Trophoblast cell (in vitro differentiated cells and primary cell): ENCODE results near the gene TOP3A.

Experiments
- DNase-seq, 2 donors: peaks; one replicate each; pipeline ENCODE4 v3.0.0-alpha.2; 2016
- H2AFZ ChIP-seq: 2 replicates; pipeline ENCODE4 v1.6.1; 2013; ENCODE audit warnings: low read length, moderate library complexity, mild to moderate bottlenecking; ENCODE audit not compliant: insufficient read depth, poor library complexity
- H2AK5ac ChIP-seq: 2 replicates; pipeline ENCODE4 v1.6.1; 2013; ENCODE audit warnings: mild to moderate bottlenecking, low read length
- H2BK120ac ChIP-seq: 2 replicates; pipeline ENCODE4 v1.6.1; 2013; ENCODE audit warnings: low read length, mild to moderate bottlenecking, moderate library complexity; ENCODE audit not compliant: insufficient read depth, poor library complexity
- H2BK12ac ChIP-seq: 2 replicates; pipeline ENCODE4 v1.6.1; 2013; ENCODE audit warnings: mild to moderate bottlenecking, low read length, moderate library complexity
- H2BK5ac ChIP-seq: 2 replicates; pipeline ENCODE4 v1.6.1; 2013; ENCODE audit warnings: low read length, low read depth, moderate library complexity, mild to moderate bottlenecking; ENCODE audit not compliant: poor library complexity
- H3K14ac ChIP-seq: 2 replicates; pipeline ENCODE4 v1.6.1; 2013; ENCODE audit warnings: mild to moderate bottlenecking, low read length
- H3K18ac ChIP-seq: 2 replicates; pipeline ENCODE4 v1.6.1; 2013; ENCODE audit warnings: mild to moderate bottlenecking, low read length
- H3K23ac ChIP-seq: 2 replicates; pipeline ENCODE4 v1.6.1; 2013; ENCODE audit warnings: low read length
- H3K27ac ChIP-seq: 2 replicates; pipeline ENCODE4 v1.5.1; 2013; ENCODE audit warnings: low read depth, mild to moderate bottlenecking, inconsistent platforms, low read length, moderate library complexity
- H3K27me3 ChIP-seq: 2 replicates; pipeline ENCODE4 v1.6.1; 2013; ENCODE audit warnings: inconsistent platforms, mild to moderate bottlenecking, low read length, moderate library complexity; ENCODE audit not compliant: insufficient read depth
- H3K36me3 ChIP-seq, 2 experiments: 1 replicate in 1 of 2; 2 replicates in 1 of 2; pipeline ENCODE4 v1.6.1; 2013; ENCODE audit warnings: low read length in 2 of 2, mild to moderate bottlenecking in 2 of 2, moderate library complexity in 1 of 2; ENCODE audit not compliant: insufficient read depth in 2 of 2, control insufficient read depth in 1 of 2
- H3K4ac ChIP-seq: 2 replicates; pipeline ENCODE4 v1.6.1; 2013; ENCODE audit warnings: low read depth, mild to moderate bottlenecking, low read length, moderate library complexity
- H3K4me1 ChIP-seq, 2 experiments: 1 replicate in 1 of 2; 2 replicates in 1 of 2; pipeline ENCODE4 v1.6.1; 2013; ENCODE audit warnings: low read length in 2 of 2, mild to moderate bottlenecking in 2 of 2, moderate library complexity in 1 of 2; ENCODE audit not compliant: insufficient read depth in 2 of 2, control insufficient read depth in 1 of 2
- H3K4me2 ChIP-seq: 2 replicates; pipeline ENCODE4 v1.6.1; 2013; ENCODE audit warnings: inconsistent platforms, mild to moderate bottlenecking, low read length, moderate library complexity
- H3K4me3 ChIP-seq: 2 replicates; pipeline ENCODE4 v1.5.1; 2013; ENCODE audit warnings: mild to moderate bottlenecking, low read depth, low read length, inconsistent platforms
- H3K79me1 ChIP-seq: one replicate; pipeline ENCODE4 v1.6.1; 2013; ENCODE audit warnings: low read length
- H3K79me2 ChIP-seq: 2 replicates; pipeline ENCODE4 v1.6.1; 2013; ENCODE audit warnings: low read length, mild to moderate bottlenecking; ENCODE audit not compliant: control insufficient read depth, insufficient read depth, poor library complexity
- H3K9ac ChIP-seq: 2 replicates; pipeline ENCODE4 v1.6.1; 2013; ENCODE audit warnings: mild to moderate bottlenecking, low read length
- H3K9me3 ChIP-seq: 2 replicates; pipeline ENCODE4 v1.6.1; 2013; ENCODE audit warnings: low read depth, mild to moderate bottlenecking, control low read depth, inconsistent platforms, low read length; ENCODE audit not compliant: insufficient read depth
- H4K12ac ChIP-seq: 2 replicates; pipeline ENCODE4 v1.6.1; 2013; ENCODE audit warnings: low read depth, mild to moderate bottlenecking, low read length, moderate library complexity
- H4K8ac ChIP-seq: 2 replicates; pipeline ENCODE4 v1.6.1; 2013; ENCODE audit warnings: low read depth, mild to moderate bottlenecking, low read length, moderate library complexity
- H4K91ac ChIP-seq: one replicate; pipeline ENCODE4 v1.6.1; 2013; ENCODE audit warnings: low read depth, mild to moderate bottlenecking, low read length, moderate library complexity
- WGBS: extraction: QIAGEN DNeasy Blood & Tissue Kit; methylation state at CpG from one replicate; pipeline ENCODE4 v1.1.7; 2013; ENCODE audit warnings: missing lambda C conversion rate; ENCODE audit not compliant: insufficient read length, insufficient coverage; ENCODE audit errors: extremely low coverage; 5-methylcytosine and 5-hydroxymethylcytosine counted together

The TOP3A gene

DNA sequence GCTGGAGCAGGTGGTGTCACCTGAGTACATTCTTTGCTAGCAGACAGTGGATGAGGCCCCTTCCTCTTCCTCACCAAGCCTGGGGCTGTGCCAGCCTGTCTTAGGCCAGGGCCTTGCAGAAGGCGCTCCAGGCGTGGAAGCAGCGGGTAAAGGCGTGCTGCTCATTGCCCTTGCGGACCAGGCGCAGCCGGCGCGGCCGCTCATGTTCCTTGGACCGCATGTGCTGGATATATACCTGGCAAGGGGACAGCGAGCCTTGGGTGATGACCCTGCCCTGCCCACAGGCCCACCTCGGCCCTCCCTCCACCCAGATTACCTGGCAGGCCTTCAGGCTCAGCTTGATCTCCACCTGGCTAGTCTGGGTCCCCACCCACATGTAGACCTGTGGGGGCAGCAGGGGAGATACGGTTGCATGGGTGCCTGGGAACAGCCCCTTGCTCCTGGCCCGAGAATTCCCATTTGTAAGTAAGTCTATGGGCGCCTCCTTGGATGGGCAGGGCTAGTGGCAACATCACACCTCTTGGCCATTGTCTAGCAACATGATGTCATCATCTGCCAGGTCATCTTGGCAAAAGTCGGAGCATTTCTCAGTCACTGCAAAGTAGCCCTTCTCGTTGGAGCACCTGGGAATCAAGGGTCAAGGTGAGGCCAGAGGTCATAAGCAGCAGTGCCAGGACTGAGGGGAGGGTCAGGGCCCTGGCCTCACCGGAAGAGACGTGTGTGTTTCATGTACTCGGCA lies 69.6 kb downstream of the TOP3A start:
- Histone ChIP-seq H3K79me2 (no peaks in the 10 kb centered on the region), H3K79me1 (no peaks in the 10 kb centered on the region), H3K18ac (no peak overlapping the region), H4K91ac (no peak overlapping the region), H4K8ac (no peak overlapping the region), H2AK5ac (no peak overlapping the region), H3K4me1 (no peaks in the 10 kb centered on the region), H3K14ac (no peak overlapping the region), H3K9ac (no peak overlapping the region), H3K27me3 (no peaks in the 10 kb centered on the region), H2BK120ac (no peak overlapping the region), H3K27ac (no peak overlapping the region), H4K12ac (no peak overlapping the region), H3K9me3 (peaks cover 1% of the 10 kb centered on the region), H3K4me3 (no peak overlapping the region), H3K4me2 (no peak overlapping the region), H2BK12ac (no peak overlapping the region), H3K4ac (no peak overlapping the region), H2BK5ac (no peak overlapping the region), H3K23ac (no peak overlapping the region), H2AFZ (no peak overlapping the region), H3K36me3 (peaks cover 82% of the 10 kb centered on the region in 2 experiments)
- no CpG with 5 or more reads among the region's 21 CpGs for WGBS
- DNase-seq = no peak

DNA sequence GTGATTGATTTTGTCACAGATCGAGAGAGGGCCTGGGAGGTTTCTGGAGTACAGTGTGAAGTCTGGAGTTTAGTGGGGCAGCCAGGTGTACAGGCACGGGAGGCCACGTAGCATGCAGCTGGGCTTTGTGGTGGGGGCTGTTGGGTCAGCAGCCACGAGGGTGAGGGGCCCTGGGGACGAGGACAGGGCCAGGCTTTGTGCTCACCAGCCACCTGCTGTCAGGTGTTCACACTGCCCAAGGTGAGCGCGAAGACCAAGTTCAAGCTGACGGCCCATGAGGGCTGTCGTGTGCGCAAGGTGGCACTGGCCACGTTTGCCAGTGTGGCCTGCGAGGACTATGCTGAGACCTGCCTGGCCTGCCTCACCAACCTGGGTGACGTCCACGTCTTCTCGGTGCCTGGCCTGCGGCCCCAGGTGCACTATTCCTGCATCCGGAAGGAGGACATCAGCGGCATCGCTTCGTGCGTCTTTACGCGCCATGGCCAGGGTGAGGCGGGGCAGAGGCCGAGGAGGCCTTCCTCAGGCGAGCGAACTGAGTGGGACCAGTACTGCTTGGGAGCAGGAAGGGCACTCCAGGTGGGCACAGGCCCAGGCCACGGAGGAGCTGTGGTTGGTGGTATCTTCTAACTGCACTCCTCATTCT lies 73.4 kb downstream of the TOP3A start:
- Histone ChIP-seq H2BK5ac (no peak overlapping the region), H3K4me3 (no peak overlapping the region), H3K79me1 (no peaks in the 10 kb centered on the region), H4K8ac (no peak overlapping the region), H2AK5ac (no peak overlapping the region), H3K36me3 (peaks cover 80 to 82% of the 10 kb centered on the region in 2 experiments), H2BK12ac (no peak overlapping the region), H3K27me3 (no peaks in the 10 kb centered on the region), H3K9me3 (peaks cover 1% of the 10 kb centered on the region), H3K23ac (no peak overlapping the region), H2BK120ac (no peak overlapping the region), H4K12ac (no peak overlapping the region), H3K18ac (no peak overlapping the region), H3K27ac (no peak overlapping the region), H3K4me1 (no peaks in the 10 kb centered on the region), H3K79me2 (no peaks in the 10 kb centered on the region), H4K91ac (no peak overlapping the region), H3K4me2 (no peak overlapping the region), H3K14ac (no peak overlapping the region), H3K4ac (no peak overlapping the region), H3K9ac (no peak overlapping the region), H2AFZ (no peak overlapping the region)
- DNase-seq = no peak
- WGBS = no CpG with 5 or more reads among the region's 28 CpGs

DNA sequence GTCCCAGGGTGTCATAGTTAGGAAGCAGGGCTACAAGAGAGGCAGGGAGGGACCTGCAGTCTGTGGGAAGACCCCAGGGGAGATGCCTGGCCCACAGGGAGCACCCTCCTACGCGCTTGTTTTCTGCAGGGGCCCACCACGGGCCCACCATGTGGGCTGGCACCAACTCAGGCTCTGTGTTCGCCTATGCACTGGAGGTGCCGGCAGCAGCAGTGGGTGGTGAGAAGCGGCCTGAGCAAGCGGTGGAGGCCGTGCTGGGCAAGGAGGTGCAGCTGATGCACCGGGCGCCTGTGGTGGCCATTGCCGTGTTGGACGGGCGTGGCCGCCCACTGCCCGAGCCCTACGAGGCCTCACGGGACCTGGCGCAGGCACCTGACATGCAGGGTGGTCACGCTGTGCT lies 74.3 kb downstream of the TOP3A start:
- H4K12ac ChIP-seq = no peak overlapping the region
- no peak overlapping the region for H2BK120ac ChIP-seq
- peaks cover 1% of the 10 kb centered on the region for H3K9me3 ChIP-seq
- no peaks in the 10 kb centered on the region for H3K4me1 ChIP-seq
- H3K9ac ChIP-seq = no peak overlapping the region
- H2AFZ ChIP-seq = no peak overlapping the region
- no peak overlapping the region for H3K14ac ChIP-seq
- no peak overlapping the region for H2BK5ac ChIP-seq
- no peak overlapping the region for H3K18ac ChIP-seq
- WGBS = no CpG with 5 or more reads among the region's 19 CpGs
- no peak overlapping the region for H3K4me3 ChIP-seq
- no peaks in the 10 kb centered on the region for H3K27me3 ChIP-seq
- no peaks in the 10 kb centered on the region for H3K79me2 ChIP-seq
- no peak overlapping the region for H3K4me2 ChIP-seq
- no peak overlapping the region for H2AK5ac ChIP-seq
- H3K36me3 ChIP-seq = peaks cover 80 to 82% of the 10 kb centered on the region in 2 experiments
- no peak overlapping the region for H3K27ac ChIP-seq
- no peaks in the 10 kb centered on the region for H3K79me1 ChIP-seq
- H2BK12ac ChIP-seq = no peak overlapping the region
- no peak for DNase-seq
- no peak overlapping the region for H3K23ac ChIP-seq
- H3K4ac ChIP-seq = no peak overlapping the region
- no peak overlapping the region for H4K91ac ChIP-seq
- H4K8ac ChIP-seq = no peak overlapping the region

DNA sequence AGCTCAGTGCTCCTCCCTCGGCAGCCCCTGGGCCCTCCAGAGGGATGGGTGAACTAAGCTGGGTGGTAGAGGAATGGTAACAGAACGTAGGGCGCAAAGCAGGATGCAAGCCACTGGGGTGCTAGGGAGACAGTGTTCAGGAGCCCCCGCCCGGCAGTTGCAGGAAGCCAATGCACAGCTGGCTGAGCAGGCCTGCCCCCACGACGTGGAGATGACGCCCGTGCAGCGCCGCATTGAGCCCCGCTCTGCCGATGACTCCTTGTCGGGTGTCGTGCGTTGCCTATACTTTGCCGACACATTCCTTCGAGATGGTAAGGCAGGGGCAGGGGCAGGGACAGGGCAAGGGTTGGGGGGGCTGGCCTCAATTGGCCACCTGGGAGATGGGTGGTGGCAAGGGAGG lies 76.5 kb downstream of the TOP3A start:
- Histone ChIP-seq H2AK5ac (no peak overlapping the region), H3K9ac (no peak overlapping the region), H3K79me1 (no peaks in the 10 kb centered on the region), H3K14ac (no peak overlapping the region), H4K12ac (no peak overlapping the region), H3K4me3 (no peak overlapping the region), H4K91ac (no peak overlapping the region), H3K36me3 (peaks cover 86 to 88% of the 10 kb centered on the region in 2 experiments), H3K4me1 (no peaks in the 10 kb centered on the region), H4K8ac (no peak overlapping the region), H2BK120ac (no peak overlapping the region), H3K4ac (no peak overlapping the region), H3K79me2 (no peaks in the 10 kb centered on the region), H3K23ac (no peak overlapping the region), H2BK12ac (no peak overlapping the region), H3K27me3 (no peaks in the 10 kb centered on the region), H3K4me2 (no peak overlapping the region), H3K9me3 (peaks cover 1% of the 10 kb centered on the region), H2BK5ac (no peak overlapping the region), H3K18ac (no peak overlapping the region), H2AFZ (no peak overlapping the region), H3K27ac (no peak overlapping the region)
- WGBS = no CpG with 5 or more reads among the region's 18 CpGs
- no peak for DNase-seq
